Liver (tissue), 3 donors: ENCODE data around the gene NNMT.

ENCODE experiments used
- CTCF ChIP-seq: fragments of 150-350 bp; IDR thresholded peaks from 2 replicates; pipeline ENCODE4 v1.5.1; 2017; ENCODE audit warnings: improper control_type of control experiment, low read depth, low read length; ENCODE audit not compliant: missing input control
- FOXA1 ChIP-seq: IDR thresholded peaks from 2 replicates; pipeline ENCODE4 v1.6.1; 2016; ENCODE audit warnings: antibody characterized with exemption
- MAX ChIP-seq: IDR thresholded peaks from 2 replicates; pipeline ENCODE4 v1.6.1; 2016; ENCODE audit warnings: antibody characterized with exemption
- REST ChIP-seq: IDR thresholded peaks from 2 replicates; pipeline ENCODE4 v1.6.1; 2016; ENCODE audit warnings: antibody characterized with exemption, mild to moderate bottlenecking
- SP1 ChIP-seq: IDR thresholded peaks from 2 replicates; pipeline ENCODE4 v1.6.1; 2018; ENCODE audit warnings: antibody characterized with exemption, mild to moderate bottlenecking
- TAF1 ChIP-seq: conservative IDR thresholded peaks from 2 replicates; pipeline ENCODE4 v1.6.1; 2016; ENCODE audit warnings: antibody characterized with exemption, mild to moderate bottlenecking
- YY1 ChIP-seq: IDR thresholded peaks from 2 replicates; pipeline ENCODE4 v1.6.1; 2016; ENCODE audit warnings: antibody characterized with exemption, mild to moderate bottlenecking
- donor health status: healthy.
- donor health status: healthy.

- TF ChIP-seq CTCF (no peak), MAX (no peak), SP1 (no peak), YY1 (no peak), FOXA1 (no peak), REST (no peak), TAF1 (no peak)
These were observed 23.1 kb upstream of the NNMT start for GRCh38 chr11:114273071-114273470.
